Right renal cortex interstitium (tissue), 3 donors: Measurements from ENCODE around the gene TNFAIP8L1. TPM values are rescaled to one million over a fixed set of nuclear protein-coding genes. Genes with fewer than 3 reads are reported as not detected.

ENCODE experiments used
- DNase-seq, 3 donors: peaks; one replicate each; pipeline ENCODE4 v3.0.0-alpha.2; 2013; ENCODE audit warnings: low read depth in 3 of 3, low spot score in 2 of 3
- polyA plus RNA-seq, 3 donors: library from polyadenylated mRNA; unstranded; fragments of 120-200 nt; gene quantifications; one replicate each; pipeline ENCODE4 v1.2.1, GENCODE V29; 2013; ENCODE audit not compliant: insufficient read length in 3 of 3

Gene TNFAIP8L1
- polyA plus RNA-seq, 3 donors = 11.4 to 15.2 (median 12.5) TPM

GRCh38 chr19:4647676-4648644, 8.6 kb downstream of the TNFAIP8L1 start:
- DNase-seq = no peak

DNA sequence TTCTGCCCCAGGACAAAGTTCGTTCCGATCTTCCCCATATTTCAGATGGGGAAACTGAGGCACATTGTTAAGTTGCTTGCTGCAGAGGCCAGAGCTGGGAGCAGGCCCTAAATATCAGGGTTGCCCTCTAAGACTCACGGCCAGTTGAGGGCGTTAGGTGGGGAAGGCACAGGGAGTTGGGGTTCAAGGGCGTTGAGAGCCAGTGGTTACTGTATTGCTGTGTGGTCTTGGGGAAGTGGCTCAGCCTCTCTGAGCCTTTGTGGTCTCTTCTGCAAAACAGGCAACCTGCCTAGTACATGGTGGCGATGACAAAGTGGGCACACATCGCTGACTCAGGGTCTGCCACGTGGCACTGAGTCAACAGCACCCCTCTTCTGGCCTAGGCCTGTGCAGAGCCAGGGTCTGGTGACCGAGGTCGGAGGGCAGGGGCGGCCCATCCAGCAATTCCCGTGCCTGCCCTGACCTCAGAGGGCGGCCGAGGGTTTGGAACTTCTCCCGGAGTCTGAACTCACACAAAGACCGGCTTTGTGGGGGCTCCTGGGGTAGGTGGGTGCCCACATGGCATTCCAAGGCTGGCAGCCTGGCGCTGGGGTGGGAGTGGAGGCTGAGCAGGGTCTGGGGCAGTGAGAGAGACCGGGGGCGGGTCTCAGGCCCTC, 10.2 kb downstream of the TNFAIP8L1 start:
- no peak for DNase-seq

- no peak for DNase-seq
These were observed 10.8 kb downstream of the TNFAIP8L1 start for GRCh38 chr19:4650159-4650558.

DNA sequence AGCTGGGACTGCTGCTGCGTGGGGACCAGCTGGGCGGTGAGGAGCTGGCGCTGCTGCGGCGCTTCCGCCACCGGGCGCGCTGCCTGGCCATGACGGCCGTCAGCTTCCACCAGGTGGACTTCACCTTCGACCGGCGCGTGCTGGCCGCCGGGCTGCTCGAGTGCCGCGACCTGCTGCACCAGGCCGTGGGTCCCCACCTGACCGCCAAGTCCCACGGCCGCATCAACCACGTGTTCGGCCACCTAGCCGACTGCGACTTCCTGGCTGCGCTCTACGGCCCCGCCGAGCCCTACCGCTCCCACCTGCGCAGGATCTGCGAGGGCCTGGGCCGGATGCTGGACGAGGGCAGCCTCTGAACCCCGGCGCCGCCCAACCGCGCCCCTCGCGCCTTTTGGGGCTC, 12.8 kb downstream of the TNFAIP8L1 start:
- no peak for DNase-seq

DNA sequence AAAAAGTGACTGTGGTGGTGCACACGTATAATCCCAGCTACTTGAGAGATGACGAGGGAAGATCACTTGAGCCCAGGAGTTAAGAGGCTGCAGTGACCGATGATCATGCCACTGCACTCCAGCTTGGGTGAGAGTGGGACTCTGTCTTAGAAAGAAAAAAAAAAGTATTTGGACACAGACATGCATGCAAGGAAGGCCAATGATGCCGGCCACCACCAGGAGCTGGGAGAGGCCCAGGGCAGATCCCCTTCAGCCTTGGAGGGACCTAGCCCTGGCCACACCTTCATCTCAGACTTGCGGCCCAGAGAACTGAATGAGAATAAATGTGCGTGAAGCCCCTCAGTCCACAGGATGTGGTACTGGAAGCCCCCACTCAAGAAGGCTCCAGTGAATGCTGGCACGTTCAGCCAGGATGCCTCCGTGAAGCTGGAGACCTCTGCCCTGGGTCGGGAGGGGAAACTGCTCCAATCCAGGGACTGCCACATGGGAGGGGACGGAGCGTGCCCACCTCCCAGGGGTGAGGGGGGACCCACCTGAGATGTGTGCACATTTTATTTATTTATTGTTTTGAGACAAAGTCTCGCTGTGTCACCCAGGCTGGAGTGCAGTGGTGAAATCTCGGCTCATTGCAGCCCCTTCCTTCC, 14.6 kb downstream of the TNFAIP8L1 start:
- DNase-seq = no peak

GRCh38 chr19:4654437-4655361, 15.4 kb downstream of the TNFAIP8L1 start:
- DNase-seq = no peak

DNA sequence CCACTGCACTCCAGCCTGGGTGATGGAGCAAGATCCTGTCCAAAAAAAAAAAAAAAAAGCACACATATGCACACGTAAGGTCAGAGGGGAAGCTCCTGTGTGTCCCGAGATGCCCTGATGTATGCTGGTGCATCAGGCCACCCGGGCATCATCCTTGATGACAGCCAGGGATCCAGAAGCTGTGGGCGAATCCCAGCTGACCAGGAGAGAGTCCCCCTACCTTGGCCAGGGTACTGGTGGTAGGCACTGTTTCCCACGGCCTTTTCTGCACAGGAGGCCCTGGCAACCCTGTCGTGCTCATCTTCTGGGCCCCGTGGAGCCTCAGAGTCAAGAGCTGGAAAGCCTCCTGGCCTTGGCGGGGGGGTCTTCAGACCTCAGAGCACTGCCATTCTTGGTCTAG, 16.8 kb downstream of the TNFAIP8L1 start:
- DNase-seq = no peak

- DNase-seq = no peak
These were observed 17.9 kb downstream of the TNFAIP8L1 start for GRCh38 chr19:4657262-4657661.

GRCh38 chr19:4657835-4658234, 18.5 kb downstream of the TNFAIP8L1 start:
- no peak for DNase-seq

DNA sequence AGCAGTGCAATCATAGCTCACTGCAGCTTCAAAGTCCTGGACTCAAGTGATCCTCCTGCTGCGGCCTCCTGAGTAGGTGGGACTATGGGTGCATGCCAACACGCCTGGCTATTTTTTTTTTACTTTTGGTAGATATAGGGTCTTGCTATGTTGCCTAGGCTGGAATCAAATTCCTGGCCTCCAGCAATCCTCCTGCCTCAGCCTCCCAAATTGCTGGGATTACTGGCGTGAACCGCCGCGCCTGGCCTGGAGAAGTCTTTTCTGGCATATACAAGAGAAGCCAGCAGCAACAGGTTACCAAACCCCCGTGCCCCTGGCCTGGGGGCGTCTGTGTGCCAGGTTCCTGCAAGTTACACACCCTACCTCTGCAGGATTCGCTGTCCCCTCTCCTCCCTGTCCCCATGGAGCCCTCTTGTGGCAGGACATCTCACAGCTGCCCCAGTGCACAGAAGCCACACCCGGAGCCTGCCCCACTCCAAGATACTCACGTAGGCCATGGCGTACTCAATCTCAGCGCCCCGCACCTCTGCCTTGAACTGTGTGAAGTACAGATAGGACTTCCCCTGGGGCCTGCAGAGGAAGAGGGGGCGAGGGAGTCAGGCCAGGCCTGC, 21.0 kb downstream of the TNFAIP8L1 start:
- no peak for DNase-seq

DNA sequence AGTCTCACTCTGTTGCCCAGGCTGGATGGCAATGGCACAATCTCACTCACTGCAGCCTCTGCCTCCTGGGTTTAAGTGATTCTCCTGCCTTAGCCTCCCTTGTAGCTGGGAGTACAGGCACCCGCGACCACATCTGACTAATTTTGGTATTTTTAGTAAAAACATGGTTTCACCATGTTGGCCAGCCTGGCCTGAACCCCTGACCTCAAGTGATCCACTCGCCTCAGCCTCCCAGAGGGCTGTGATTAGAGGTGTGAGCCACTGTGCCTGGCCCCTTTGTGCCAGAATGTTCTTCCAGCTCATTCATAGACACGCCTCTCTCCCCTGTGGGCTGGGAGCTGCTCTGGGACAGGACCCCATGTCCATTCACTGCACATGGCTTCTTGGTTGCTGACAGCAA, 21.7 kb downstream of the TNFAIP8L1 start:
- DNase-seq = no peak

DNA sequence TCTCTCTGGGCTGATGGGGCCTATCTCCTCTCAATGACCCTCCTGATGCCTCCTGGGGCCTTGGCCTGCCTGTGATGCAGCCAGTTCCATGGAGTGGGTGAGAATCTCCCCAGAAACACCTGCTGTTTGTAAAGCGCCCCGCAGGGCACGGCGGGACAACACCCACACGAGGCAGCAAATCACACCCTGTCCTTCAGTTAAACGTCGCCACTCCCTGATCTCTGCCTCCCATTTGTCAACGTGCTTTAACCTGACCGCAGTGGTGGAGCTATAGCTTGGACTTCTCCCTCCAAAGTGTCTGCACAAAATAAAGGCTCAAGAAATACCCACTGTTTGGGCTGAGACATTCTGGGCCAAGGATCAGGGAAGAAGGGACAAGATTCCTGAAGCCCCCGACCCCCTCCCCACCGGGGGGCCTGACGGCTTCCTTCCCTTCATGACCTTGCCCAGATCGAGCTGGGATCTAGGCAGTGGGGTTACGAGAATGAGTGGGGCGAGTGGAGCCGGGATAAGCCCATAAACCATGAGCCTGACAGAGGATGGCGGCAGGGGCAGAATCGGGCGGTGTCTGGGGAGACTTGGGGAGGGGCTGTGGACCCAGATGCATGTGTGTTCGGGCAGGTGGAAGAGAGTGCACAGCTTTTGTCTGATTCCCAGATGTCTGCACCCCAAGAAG, 22.8 kb downstream of the TNFAIP8L1 start:
- no peak for DNase-seq

- DNase-seq = no peak
These were observed 23.5 kb downstream of the TNFAIP8L1 start for GRCh38 chr19:4662812-4663211.

DNA sequence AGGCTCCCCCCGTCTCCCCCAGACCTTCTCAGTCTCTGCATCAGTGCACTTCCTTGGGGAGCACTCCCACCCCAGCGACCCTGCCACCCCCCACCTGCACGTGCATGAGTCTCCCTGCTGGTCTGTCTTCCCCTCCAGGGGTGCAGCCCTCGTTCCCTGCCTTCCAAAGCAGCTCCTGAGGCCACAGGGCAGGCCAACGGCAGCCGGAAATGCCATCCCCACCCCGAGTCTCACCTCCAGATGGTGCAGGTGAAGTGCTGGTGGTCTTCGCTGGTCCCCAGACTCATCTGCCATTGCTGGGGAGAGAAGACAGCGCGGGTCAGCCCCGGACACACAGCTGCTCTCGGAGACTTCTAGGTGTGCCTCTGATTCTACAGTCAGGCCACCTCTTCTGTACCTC, 25.3 kb downstream of the TNFAIP8L1 start:
- no peak for DNase-seq

- DNase-seq = peak; percentile 31 to 70 (median 69)
These were observed 30.6 kb downstream of the TNFAIP8L1 start, which contains the start of gene MYDGF for GRCh38 chr19:4669723-4670480. Gene MYDGF (minus strand): TSS chr19:4670342. CDS start chr19:4670334, 8 bp downstream.

GRCh38 chr19:4671185-4671851, 32.0 kb downstream of the TNFAIP8L1 start:
- no peak for DNase-seq

GRCh38 chr19:4673216-4673615, 33.9 kb downstream of the TNFAIP8L1 start:
- DNase-seq = no peak

DNA sequence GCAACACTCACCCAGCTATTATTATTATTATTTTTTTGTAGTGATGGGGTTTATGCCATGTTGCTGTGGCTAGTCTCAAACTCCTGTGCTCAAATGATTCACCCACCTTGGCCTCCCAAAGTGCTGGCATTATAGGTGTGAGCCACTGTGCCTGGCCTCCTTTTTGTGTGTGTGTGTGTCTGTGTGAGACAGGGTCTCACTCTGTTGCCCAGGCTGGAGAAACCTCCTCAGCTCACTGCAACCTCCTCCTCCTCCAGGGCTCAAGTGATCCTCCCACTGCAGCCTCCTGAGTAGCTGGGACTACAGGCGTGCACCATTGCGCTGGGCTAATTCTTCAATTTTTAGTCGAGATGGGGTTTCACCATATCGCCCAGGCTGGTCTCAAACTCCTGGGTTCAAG, 34.4 kb downstream of the TNFAIP8L1 start:
- no peak for DNase-seq
